GM19193 (cell line): ENCODE measurements around the gene EFHC1.

Experiments used
- POLR2A ChIP-seq: IDR thresholded peaks from 4 replicates; pipeline ENCODE4 v1.6.1; 2011; ENCODE audit not compliant: insufficient read depth, insufficient read length; ENCODE audit errors: extremely low read depth

EFHC1 gene

GRCh38 chr6:52482903-52483670, 62.9 kb downstream of the EFHC1 start:
- TF ChIP-seq POLR2A: no peak

- no peak for TF ChIP-seq POLR2A
Measured at GRCh38 chr6:52483671-52484003, 63.5 kb downstream of the EFHC1 start.

DNA sequence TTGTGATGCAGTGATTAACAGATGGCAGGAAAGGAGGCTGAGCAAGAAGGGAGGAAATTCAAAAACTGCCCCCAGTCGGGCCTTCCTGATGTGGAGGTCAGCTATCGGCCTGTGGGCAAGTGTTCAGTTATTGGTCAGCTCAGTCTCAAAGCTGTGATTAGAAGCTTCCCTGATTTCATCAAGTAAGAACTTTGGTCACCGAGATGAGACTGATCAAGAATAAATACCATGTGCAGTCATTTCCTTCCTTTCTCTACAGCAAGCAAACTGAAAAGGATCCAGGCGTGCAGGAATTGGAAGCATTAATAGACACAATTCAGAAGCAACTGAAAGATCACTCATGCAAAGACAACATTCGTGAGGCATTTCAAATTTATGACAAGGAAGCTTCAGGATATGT, 69.7 kb downstream of the EFHC1 start:
- no peak for TF ChIP-seq POLR2A

GRCh38 chr6:52491203-52492069, 71.3 kb downstream of the EFHC1 start:
- peak; percentile 26 for TF ChIP-seq POLR2A

GRCh38 chr6:52493669-52494068, 73.5 kb downstream of the EFHC1 start:
- TF ChIP-seq POLR2A: no peak

DNA sequence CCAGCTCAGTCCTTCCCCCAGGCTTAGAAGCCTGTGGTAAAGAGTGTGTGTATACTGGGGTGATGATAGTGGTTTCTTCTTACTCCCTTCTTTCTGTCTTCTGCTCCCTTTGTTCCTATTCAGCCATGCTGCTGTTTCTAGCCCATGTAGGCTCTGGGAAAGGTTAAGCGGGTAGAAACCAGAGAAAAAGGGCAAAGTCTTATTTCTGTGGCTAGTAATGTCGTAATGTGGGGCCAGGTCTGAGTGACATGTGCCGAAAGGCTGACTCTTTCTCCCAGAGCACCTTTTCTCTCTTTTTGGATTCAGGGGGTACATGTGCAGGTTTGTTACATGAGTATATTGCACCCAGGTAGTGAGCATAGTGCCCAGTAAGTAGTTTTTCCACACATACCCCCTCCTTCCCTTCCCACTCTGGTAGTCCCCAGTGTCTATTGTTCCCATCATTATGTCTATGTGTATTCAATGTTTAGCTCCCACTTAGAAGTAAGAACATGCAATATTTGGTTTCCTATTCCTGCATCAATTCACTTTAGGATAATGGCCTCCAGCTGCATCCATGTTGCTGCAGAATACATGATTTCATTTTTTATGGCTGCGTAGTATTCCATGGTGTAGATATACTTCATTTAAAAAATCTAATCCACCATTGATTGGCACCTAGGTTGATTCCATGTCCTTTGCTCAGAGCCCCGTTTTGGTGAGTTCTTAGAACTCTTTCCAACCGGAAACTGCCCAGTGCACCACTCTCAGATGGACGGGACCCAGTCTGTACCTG, 74.3 kb downstream of the EFHC1 start:
- no peak for TF ChIP-seq POLR2A

GRCh38 chr6:52495922-52496321, 75.8 kb downstream of the EFHC1 start:
- no peak for TF ChIP-seq POLR2A

- no peak for TF ChIP-seq POLR2A
Measured at GRCh38 chr6:52496631-52497030, 76.5 kb downstream of the EFHC1 start.

DNA sequence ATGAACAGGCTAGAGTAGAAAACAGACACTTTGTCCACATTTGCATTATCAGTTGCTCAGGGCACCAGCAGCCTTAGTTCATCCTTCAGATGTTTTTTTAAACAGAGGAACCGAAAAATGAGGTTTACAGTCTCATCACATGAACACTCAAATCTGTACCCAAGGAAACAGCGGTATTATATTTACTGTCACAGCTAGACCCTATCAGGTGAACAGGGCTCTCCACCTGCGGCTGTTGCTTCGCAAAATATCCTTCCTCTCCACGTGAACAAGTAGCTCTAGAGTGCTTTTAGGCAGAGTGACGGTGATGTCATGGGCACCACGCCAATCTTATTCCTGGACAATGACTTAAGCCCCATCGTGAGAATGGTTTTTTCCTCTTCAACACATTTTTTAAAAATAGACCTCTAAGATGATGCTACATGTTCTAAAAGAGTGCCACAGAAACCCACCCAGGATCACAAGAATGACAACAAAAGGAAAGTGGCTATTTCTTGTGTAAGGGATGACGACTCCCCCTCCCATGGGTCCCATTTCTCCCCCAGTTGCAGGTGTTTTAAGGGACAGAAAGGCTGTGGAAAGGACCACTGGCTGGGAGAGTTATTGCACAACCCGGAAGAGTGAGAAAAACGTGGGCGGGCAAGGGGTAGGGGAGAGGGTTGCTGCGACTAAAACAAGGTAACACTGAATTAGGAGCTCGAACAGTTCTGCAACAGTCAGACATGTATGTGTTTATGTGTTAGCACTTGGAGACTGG, 77.7 kb downstream of the EFHC1 start:
- TF ChIP-seq POLR2A: no peak

- peak; percentile 16 for TF ChIP-seq POLR2A
Measured at GRCh38 chr6:52498538-52499017, 78.4 kb downstream of the EFHC1 start.

DNA sequence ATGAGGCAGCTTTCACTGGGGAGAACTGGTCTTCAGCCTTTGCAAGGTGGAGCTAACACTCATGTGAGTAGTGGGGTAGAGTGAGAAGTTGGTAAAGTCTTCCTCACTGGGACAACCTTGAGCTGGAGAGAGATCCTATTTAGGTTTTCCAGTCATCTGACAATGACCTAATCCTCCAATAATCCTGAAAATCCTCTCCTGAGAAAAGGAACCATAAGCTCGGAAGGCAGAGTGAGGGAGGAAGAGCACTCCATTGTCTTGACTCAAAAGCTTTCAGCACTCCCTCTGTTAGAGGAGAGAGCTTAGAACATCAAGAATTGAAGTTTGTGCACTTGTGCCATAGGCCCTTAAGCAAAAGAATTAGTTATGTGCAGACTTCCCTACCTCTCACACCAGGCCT, 78.9 kb downstream of the EFHC1 start:
- no peak for TF ChIP-seq POLR2A

- TF ChIP-seq POLR2A: no peak
Measured at GRCh38 chr6:52499681-52500236, 79.6 kb downstream of the EFHC1 start.

DNA sequence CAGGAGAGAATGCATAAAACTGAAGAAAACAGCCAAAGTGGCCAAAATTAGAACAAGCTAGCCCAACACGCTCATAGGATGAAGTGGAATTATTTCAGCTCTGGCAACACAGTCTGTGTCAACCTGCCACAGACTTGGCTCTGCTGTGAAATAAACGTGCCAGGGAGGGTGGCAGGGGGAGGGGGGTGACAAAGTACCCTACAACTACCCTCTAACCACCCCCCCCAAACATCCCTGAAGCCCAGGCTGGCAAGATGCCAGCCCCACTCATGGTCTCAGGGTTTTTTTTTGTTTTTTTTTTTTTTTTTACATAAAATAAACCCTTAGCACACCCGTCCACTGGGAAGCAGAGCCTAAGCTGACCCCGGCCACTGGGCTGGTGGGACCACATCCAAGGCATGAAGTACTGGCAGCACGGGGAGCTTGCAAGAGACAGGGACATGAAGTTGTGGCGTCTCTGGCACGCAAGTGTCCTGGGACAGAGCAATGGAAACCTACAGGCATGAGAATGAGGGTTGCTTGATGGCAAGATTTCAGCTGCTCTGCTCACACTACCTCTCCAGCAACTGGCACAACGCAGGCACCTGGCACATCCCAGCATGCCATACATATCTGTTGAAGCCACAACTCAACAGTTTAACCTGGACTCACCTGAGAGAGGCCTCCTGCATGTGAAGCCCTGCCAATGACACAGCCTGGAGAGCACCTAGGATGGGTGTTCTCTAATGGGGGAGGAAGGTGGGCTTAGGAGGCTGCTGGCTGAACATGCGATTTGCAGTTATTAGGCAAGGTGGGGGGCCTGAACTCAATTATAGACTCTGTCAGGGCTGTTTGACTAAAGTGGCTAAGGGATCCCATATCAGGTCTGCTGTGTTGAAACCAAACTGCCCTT, 80.3 kb downstream of the EFHC1 start:
- no peak for TF ChIP-seq POLR2A
